Measurements from ENCODE around the gene TBC1D3B. TPM values are rescaled to one million over a fixed set of nuclear protein-coding genes. Genes with fewer than 3 reads are reported as not detected.
"Not testable (repeated sequence)": the region's sequence is repeated elsewhere in the genome, so short reads cannot be mapped to it uniquely, and the experiment has no call there.

Gene TBC1D3B
- polyA plus RNA-seq, 1 donor = 7.1 TPM

GRCh38 chr17:36127199-36127893 lies 49.1 kb downstream of the TBC1D3B start:
- no peak overlapping the region for H3K4me3 ChIP-seq (ENCODE audit: low read length)
- H3K9me3 ChIP-seq (ENCODE audit: control insufficient read depth, low read depth, low read length) = peaks cover 13% of the 10 kb centered on the region
- peaks cover 9% of the 10 kb centered on the region for H3K4me1 ChIP-seq (ENCODE audit: control insufficient read depth, insufficient read depth, low read length)
- H3K36me3 ChIP-seq (ENCODE audit: control insufficient read depth, insufficient read depth, low read length) = no peaks in the 10 kb centered on the region
- H3K27ac ChIP-seq (ENCODE audit: low read length) = no peak overlapping the region
- no peak for DNase-seq
- 67% methylated on average over 1 of the region's 7 CpGs for WGBS (ENCODE audit: insufficient coverage, low lambda C conversion rate)
- no peaks in the 10 kb centered on the region for H3K27me3 ChIP-seq (ENCODE audit: control insufficient read depth, insufficient read depth, low read length)

- no CpG with 5 or more reads among the region's 9 CpGs for WGBS (ENCODE audit: insufficient coverage, low lambda C conversion rate)
- no peak for DNase-seq
- Histone ChIP-seq H3K27ac (ENCODE audit: low read length) (no peak overlapping the region), H3K4me3 (ENCODE audit: low read length) (no peak overlapping the region), H3K9me3 (ENCODE audit: control insufficient read depth, low read depth, low read length) (peaks cover 13% of the 10 kb centered on the region), H3K36me3 (ENCODE audit: control insufficient read depth, insufficient read depth, low read length) (no peaks in the 10 kb centered on the region), H3K27me3 (ENCODE audit: control insufficient read depth, insufficient read depth, low read length) (no peaks in the 10 kb centered on the region), H3K4me1 (ENCODE audit: control insufficient read depth, insufficient read depth, low read length) (peaks cover 9% of the 10 kb centered on the region)
These were observed 51.3 kb downstream of the TBC1D3B start for GRCh38 chr17:36124879-36125824.

- Histone ChIP-seq H3K4me3 (ENCODE audit: low read length) (no peak overlapping the region), H3K4me1 (ENCODE audit: control insufficient read depth, insufficient read depth, low read length) (no peaks in the 10 kb centered on the region), H3K9me3 (ENCODE audit: control insufficient read depth, low read depth, low read length) (peaks cover 13% of the 10 kb centered on the region), H3K27me3 (ENCODE audit: control insufficient read depth, insufficient read depth, low read length) (no peaks in the 10 kb centered on the region), H3K27ac (ENCODE audit: low read length) (no peak overlapping the region), H3K36me3 (ENCODE audit: control insufficient read depth, insufficient read depth, low read length) (no peaks in the 10 kb centered on the region)
- DNase-seq = no peak
- WGBS (ENCODE audit: insufficient coverage, low lambda C conversion rate) = 100% methylated on average over 1 of the region's 2 CpGs
These were observed 53.0 kb downstream of the TBC1D3B start for GRCh38 chr17:36123431-36123830.

- H3K36me3 ChIP-seq (ENCODE audit: control insufficient read depth, insufficient read depth, low read length); H3K27me3 ChIP-seq (ENCODE audit: control insufficient read depth, insufficient read depth, low read length); H3K27ac ChIP-seq (ENCODE audit: low read length); H3K4me1 ChIP-seq (ENCODE audit: control insufficient read depth, insufficient read depth, low read length); H3K4me3 ChIP-seq (ENCODE audit: low read length); DNase-seq: not testable (repeated sequence)
- H3K9me3 ChIP-seq (ENCODE audit: control insufficient read depth, low read depth, low read length) = peaks cover 13% of the 10 kb centered on the region
- 79% methylated on average over 2 of the region's 6 CpGs for WGBS (ENCODE audit: insufficient coverage, low lambda C conversion rate)
These were observed 55.3 kb downstream of the TBC1D3B start for GRCh38 chr17:36121099-36121498.

- 100% methylated on average over 1 of the region's 3 CpGs for WGBS (ENCODE audit: insufficient coverage, low lambda C conversion rate)
- Histone ChIP-seq H3K4me3 (ENCODE audit: low read length) (no peak overlapping the region), H3K36me3 (ENCODE audit: control insufficient read depth, insufficient read depth, low read length) (no peaks in the 10 kb centered on the region), H3K9me3 (ENCODE audit: control insufficient read depth, low read depth, low read length) (peaks cover 6% of the 10 kb centered on the region), H3K4me1 (ENCODE audit: control insufficient read depth, insufficient read depth, low read length) (no peaks in the 10 kb centered on the region), H3K27ac (ENCODE audit: low read length) (no peak overlapping the region), H3K27me3 (ENCODE audit: control insufficient read depth, insufficient read depth, low read length) (no peaks in the 10 kb centered on the region)
- DNase-seq = no peak
These were observed 56.2 kb downstream of the TBC1D3B start for GRCh38 chr17:36120221-36120620.

- Histone ChIP-seq H3K4me1 (ENCODE audit: control insufficient read depth, insufficient read depth, low read length) (no peaks in the 10 kb centered on the region), H3K27ac (ENCODE audit: low read length) (no peak overlapping the region), H3K27me3 (ENCODE audit: control insufficient read depth, insufficient read depth, low read length) (no peaks in the 10 kb centered on the region), H3K9me3 (ENCODE audit: control insufficient read depth, low read depth, low read length) (no peaks in the 10 kb centered on the region), H3K36me3 (ENCODE audit: control insufficient read depth, insufficient read depth, low read length) (no peaks in the 10 kb centered on the region), H3K4me3 (ENCODE audit: low read length) (no peak overlapping the region)
- no peak for DNase-seq
- no CpG with 5 or more reads among the region's 12 CpGs for WGBS (ENCODE audit: insufficient coverage, low lambda C conversion rate)
These were observed 57.7 kb downstream of the TBC1D3B start for GRCh38 chr17:36118477-36119353.

GRCh38 chr17:36117505-36118382 lies 58.7 kb downstream of the TBC1D3B start:
- H3K36me3 ChIP-seq (ENCODE audit: control insufficient read depth, insufficient read depth, low read length) = no peaks in the 10 kb centered on the region
- DNase-seq = no peak
- no peak overlapping the region for H3K4me3 ChIP-seq (ENCODE audit: low read length)
- H3K27me3 ChIP-seq (ENCODE audit: control insufficient read depth, insufficient read depth, low read length) = no peaks in the 10 kb centered on the region
- no peaks in the 10 kb centered on the region for H3K9me3 ChIP-seq (ENCODE audit: control insufficient read depth, low read depth, low read length)
- H3K4me1 ChIP-seq (ENCODE audit: control insufficient read depth, insufficient read depth, low read length) = no peaks in the 10 kb centered on the region
- WGBS (ENCODE audit: insufficient coverage, low lambda C conversion rate) = no CpG with 5 or more reads among the region's 5 CpGs
- no peak overlapping the region for H3K27ac ChIP-seq (ENCODE audit: low read length)

Other genes starting within 250 kb of the TBC1D3B start
- gene RDM1, start 245.9 kb downstream of the TBC1D3B start, polyA plus RNA-seq = 5.6 TPM
- not detected for gene LYZL6, start 232.9 kb downstream of the TBC1D3B start, polyA plus RNA-seq
- gene CCL16, start 195.1 kb downstream of the TBC1D3B start, polyA plus RNA-seq = 0.19 TPM
- gene CCL14, start 189.9 kb downstream of the TBC1D3B start, polyA plus RNA-seq = 6.8 TPM
- gene CCL15, start 175.1 kb downstream of the TBC1D3B start, polyA plus RNA-seq = 36.8 TPM
- gene CCL23, start 158.7 kb downstream of the TBC1D3B start, polyA plus RNA-seq = 1.2 TPM
- 0.28 TPM for gene CCL18, start 112.4 kb downstream of the TBC1D3B start, polyA plus RNA-seq
- 11.7 TPM for gene CCL3, start 86.5 kb downstream of the TBC1D3B start, polyA plus RNA-seq
- 6.9 TPM for gene CCL4, start 72.8 kb downstream of the TBC1D3B start, polyA plus RNA-seq
- 5.1 TPM for gene CCL3L1, start 20.1 kb upstream of the TBC1D3B start, polyA plus RNA-seq
- 6.9 TPM for gene CCL4L2, start 34.4 kb upstream of the TBC1D3B start, polyA plus RNA-seq
- 0.37 TPM for gene TBC1D3I, start 87.9 kb upstream of the TBC1D3B start, polyA plus RNA-seq
- gene TBC1D3G, start 147.2 kb upstream of the TBC1D3B start, polyA plus RNA-seq = not detected
- gene TBC1D3H, start 211.8 kb upstream of the TBC1D3B start, polyA plus RNA-seq = not detected